Measurements from ENCODE around the gene PPIE.

GRCh38 chr1:39735731-39736130 lies 3.0 kb upstream of the PPIE start:
- no peak for TF ChIP-seq FOXP4 (CRISPR knock-in tag; IDR thresholded peaks at IDR 0.05)
- TF ChIP-seq OVOL2 (CRISPR knock-in tag; IDR thresholded peaks at IDR 0.05; ENCODE audit: borderline replicate concordance), result no peak
- TF ChIP-seq CTCF (IDR thresholded peaks at IDR 0.05), result no peak
- TF ChIP-seq SP1 (CRISPR knock-in tag; conservative IDR thresholded peaks at IDR 0.05), result no peak
- TF ChIP-seq RELA (CRISPR knock-in tag; IDR thresholded peaks at IDR 0.05; ENCODE audit: borderline replicate concordance), result no peak
- no peak for TF ChIP-seq MLX (CRISPR knock-in tag; IDR thresholded peaks at IDR 0.05)
- no peak for TF ChIP-seq ATF2 (CRISPR knock-in tag; IDR thresholded peaks at IDR 0.05; ENCODE audit: borderline replicate concordance, low read depth)
- TF ChIP-seq PRDM15 (CRISPR knock-in tag; IDR thresholded peaks at IDR 0.05), result no peak
